NT2/D1 (cell line): ENCODE data around the gene CFAP70.

Experiments used
- SUZ12 ChIP-seq: IDR thresholded peaks from 2 replicates; pipeline ENCODE4 v1.6.1; 2011; ENCODE audit not compliant: insufficient read length, insufficient read depth; ENCODE audit errors: extremely low read depth
- YY1 ChIP-seq: IDR thresholded peaks from 2 replicates; pipeline ENCODE4 v1.6.1; 2011; ENCODE audit not compliant: insufficient read length, insufficient read depth
- ZNF274 ChIP-seq: IDR thresholded peaks from 2 replicates; pipeline ENCODE4 v1.6.1; 2011; ENCODE audit warnings: mild to moderate bottlenecking, low read depth, low read length

- no peak for TF ChIP-seq ZNF274
- no peak for TF ChIP-seq SUZ12
- no peak for TF ChIP-seq YY1
Measured at GRCh38 chr10:73218431-73219191, 140.1 kb downstream of the CFAP70 start.
